GM18507 (cell line): ENCODE measurements around the gene CRYBB1.

Experiments used
- DNase-seq: peaks from one replicate; pipeline ENCODE4 v3.0.0; 2011; ENCODE audit warnings: low read depth; ENCODE audit not compliant: insufficient read length; ENCODE audit errors: extremely low spot score
- FAIRE-seq: peaks from 2 replicates; lab custom pipeline; 2011; peaks lifted over from hg19 to GRCh38; lab: Jason Lieb, UNC

Gene CRYBB1

GRCh38 chr22:26561756-26562417, 55.9 kb downstream of the CRYBB1 start:
- no peak for DNase-seq
- no peak for FAIRE-seq

DNA sequence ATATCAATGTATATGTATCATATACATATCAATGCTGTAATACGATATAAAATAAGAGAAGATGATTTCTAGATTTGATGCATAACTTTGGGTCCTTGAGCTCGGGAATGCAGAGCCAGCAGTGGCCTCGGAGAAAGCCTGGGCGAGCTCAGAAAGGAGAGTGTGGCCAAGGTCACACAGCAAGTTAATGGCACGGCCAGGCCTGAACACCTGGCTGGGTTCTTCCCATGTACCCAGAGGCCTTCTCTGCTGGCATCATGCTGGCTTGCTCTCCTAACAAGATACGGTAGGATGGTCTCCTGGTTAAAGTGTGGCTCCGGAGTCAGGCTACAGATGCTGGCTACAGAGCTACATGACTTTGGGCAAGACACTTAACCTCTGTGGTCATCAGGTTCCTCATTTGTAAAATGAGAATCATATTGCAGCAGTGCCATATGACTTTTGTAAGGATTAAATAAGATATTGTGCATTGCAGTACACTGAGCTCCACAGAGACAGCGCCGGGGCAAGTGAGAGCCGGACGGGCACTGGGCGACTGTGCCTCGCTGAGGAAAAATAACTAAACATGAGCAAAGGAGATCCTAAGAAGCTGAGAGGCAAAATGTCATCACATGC, 57.8 kb downstream of the CRYBB1 start:
- FAIRE-seq (no peak), DNase-seq (no peak)

GRCh38 chr22:26558248-26558895, 59.5 kb downstream of the CRYBB1 start:
- no peak for DNase-seq
- no peak for FAIRE-seq

- FAIRE-seq (no peak), DNase-seq (no peak)
Measured at GRCh38 chr22:26556904-26557303, 60.9 kb downstream of the CRYBB1 start.

DNA sequence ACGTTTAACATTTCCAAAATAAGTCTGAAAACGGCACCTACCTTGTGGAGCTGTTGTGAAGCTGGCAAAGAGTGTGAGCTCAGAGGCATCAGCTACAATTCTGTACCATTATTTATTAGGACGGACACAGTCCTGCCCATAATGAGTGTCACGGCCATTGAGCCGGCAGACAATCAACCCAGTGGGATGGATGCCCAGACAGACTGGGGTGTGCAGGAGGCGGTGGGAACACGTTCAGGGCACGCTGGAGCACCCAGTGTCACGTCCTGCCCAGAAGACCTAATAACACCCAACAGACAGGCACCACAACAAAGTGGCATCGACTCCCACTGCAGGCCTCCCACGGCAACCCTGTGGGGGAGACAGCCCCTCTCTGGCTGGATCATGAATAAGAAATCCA, 62.3 kb downstream of the CRYBB1 start:
- FAIRE-seq (no peak), DNase-seq (no peak)

- FAIRE-seq (no peak), DNase-seq (no peak)
Measured at GRCh38 chr22:26554956-26555355, 62.9 kb downstream of the CRYBB1 start.

- DNase-seq (no peak), FAIRE-seq (no peak)
Measured at GRCh38 chr22:26553056-26553752, 64.6 kb downstream of the CRYBB1 start.

GRCh38 chr22:26552466-26552865, 65.4 kb downstream of the CRYBB1 start:
- DNase-seq: no peak
- no peak for FAIRE-seq

- FAIRE-seq: no peak
Measured at GRCh38 chr22:26551568-26551967, 66.3 kb downstream of the CRYBB1 start.

GRCh38 chr22:26550498-26551033, 67.3 kb downstream of the CRYBB1 start:
- DNase-seq (no peak), FAIRE-seq (no peak)

More at GRCh38 chr22:26551568-26551967, 66.3 kb downstream of the CRYBB1 start:
- no peak for DNase-seq

GRCh38 chr22:26549902-26550497, 67.8 kb downstream of the CRYBB1 start:
- no peak for FAIRE-seq
- DNase-seq: no peak
